ENCODE measurements around the gene TMEM107.

Gene TMEM107

GRCh38 chr17:8153525-8153956, 22.6 kb downstream of the TMEM107 start:
- Histone ChIP-seq H3F3A (ENCODE audit: insufficient read depth) (peaks cover 6% of the 10 kb centered on the region; the same call in 1 of the 2 replicates), H3K36me3 (ENCODE audit: low read length) (no peaks in the 10 kb centered on the region), H4K20me1 (ENCODE audit: low read depth, low read length) (no peaks in the 10 kb centered on the region), H3K9me2 (replicated peaks; ENCODE audit: insufficient read depth, low read length) (no peaks in the 10 kb centered on the region), H3K79me2 (ENCODE audit: insufficient read depth, low read length) (peaks cover 8% of the 10 kb centered on the region; the same call in 1 of the 2 replicates), H3K4me2 (ENCODE audit: low read depth, low read length, poor library complexity, severe bottlenecking) (no peak overlapping the region), H3K9ac (ENCODE audit: low read length) (no peak overlapping the region), H2AFZ (ENCODE audit: low read depth, low read length, severe bottlenecking) (no peak overlapping the region), H3K27ac (ENCODE audit: low read depth, low read length) (no peak overlapping the region), H3K9me3 (ENCODE audit: insufficient read depth, low read length) (no peaks in the 10 kb centered on the region), H3K4me3 (ENCODE audit: insufficient read depth, low read length, poor library complexity, severe bottlenecking) (no peak overlapping the region), H3K27me3 (ENCODE audit: low read length) (no peaks in the 10 kb centered on the region)
- no peak for TF ChIP-seq EZH2phosphoT487 (conservative IDR thresholded peaks at IDR 0.05; ENCODE audit: low read length)
- TF ChIP-seq CTCF (IDR thresholded peaks at IDR 0.05; ENCODE audit: insufficient read depth, low read length, poor library complexity, severe bottlenecking), result no peak

- no peaks in the 10 kb centered on the region for H3K36me3 ChIP-seq (ENCODE audit: low read length)
- H3K27me3 ChIP-seq (ENCODE audit: low read length), result no peaks in the 10 kb centered on the region
- H4K20me1 ChIP-seq (ENCODE audit: low read depth, low read length), result no peaks in the 10 kb centered on the region
- H3K9me2 ChIP-seq (replicated peaks; ENCODE audit: insufficient read depth, low read length), result no peaks in the 10 kb centered on the region
- TF ChIP-seq EZH2phosphoT487 (conservative IDR thresholded peaks at IDR 0.05; ENCODE audit: low read length) (no peak), CTCF (IDR thresholded peaks at IDR 0.05; ENCODE audit: insufficient read depth, low read length, poor library complexity, severe bottlenecking) (no peak)
- no peak overlapping the region for H3K4me3 ChIP-seq (ENCODE audit: insufficient read depth, low read length, poor library complexity, severe bottlenecking)
- H3F3A ChIP-seq (ENCODE audit: insufficient read depth), result 0 out of 2 replicates have a peak, but pooled peaks cover 3% of the 10 kb centered on the region
- H2AFZ ChIP-seq (ENCODE audit: low read depth, low read length, severe bottlenecking), result no peak overlapping the region
- no peak overlapping the region; the same call in 1 of the 2 replicates for H3K9ac ChIP-seq (ENCODE audit: low read length)
- no peak overlapping the region for H3K27ac ChIP-seq (ENCODE audit: low read depth, low read length)
- H3K9me3 ChIP-seq (ENCODE audit: insufficient read depth, low read length), result no peaks in the 10 kb centered on the region
- H3K79me2 ChIP-seq (ENCODE audit: insufficient read depth, low read length), result peaks cover 8% of the 10 kb centered on the region; the same call in 1 of the 2 replicates
- peak overlapping the region; percentile 67 for H3K4me2 ChIP-seq (ENCODE audit: low read depth, low read length, poor library complexity, severe bottlenecking)
These were observed 23.1 kb downstream of the TMEM107 start for GRCh38 chr17:8153031-8153451.

- H3K9me3 ChIP-seq (ENCODE audit: insufficient read depth, low read length), result no peaks in the 10 kb centered on the region
- H3K36me3 ChIP-seq (ENCODE audit: low read length), result no peaks in the 10 kb centered on the region
- no peaks in the 10 kb centered on the region for H3K27me3 ChIP-seq (ENCODE audit: low read length)
- H3K4me2 ChIP-seq (ENCODE audit: low read depth, low read length, poor library complexity, severe bottlenecking), result peak within 1 kb of the TSS; percentile 67
- TF ChIP-seq CTCF (IDR thresholded peaks at IDR 0.05; ENCODE audit: insufficient read depth, low read length, poor library complexity, severe bottlenecking), result no peak
- TF ChIP-seq EZH2phosphoT487 (conservative IDR thresholded peaks at IDR 0.05; ENCODE audit: low read length), result no peak
- 0 out of 2 replicates have a peak, but pooled peaks cover 3% of the 10 kb centered on the region for H3F3A ChIP-seq (ENCODE audit: insufficient read depth)
- H3K9ac ChIP-seq (ENCODE audit: low read length), result peak within 1 kb of the TSS; percentile 70
- H3K9me2 ChIP-seq (replicated peaks; ENCODE audit: insufficient read depth, low read length), result no peaks in the 10 kb centered on the region
- H3K4me3 ChIP-seq (ENCODE audit: insufficient read depth, low read length, poor library complexity, severe bottlenecking), result peak within 1 kb of the TSS; percentile 62
- peaks cover 8% of the 10 kb centered on the region; the same call in 1 of the 2 replicates for H3K79me2 ChIP-seq (ENCODE audit: insufficient read depth, low read length)
- no peaks in the 10 kb centered on the region for H4K20me1 ChIP-seq (ENCODE audit: low read depth, low read length)
- no peak within 1 kb of the TSS for H2AFZ ChIP-seq (ENCODE audit: low read depth, low read length, severe bottlenecking)
- peak within 1 kb of the TSS; percentile 18; the same call in 1 of the 2 replicates for H3K27ac ChIP-seq (ENCODE audit: low read depth, low read length)
These were observed 23.9 kb downstream of the TMEM107 start, which contains the start of gene PER1 for GRCh38 chr17:8152112-8152775. Gene PER1 (minus strand): TSS chr17:8152404. CDS start chr17:8150706, 1,698 bp downstream.
